ENCODE measurements around the gene LACTB. TPM values are rescaled to one million over a fixed set of nuclear protein-coding genes. Genes with fewer than 3 reads are reported as not detected.

LACTB gene
- total and polyA plus RNA-seq, 12 donors, result 15.4 to 68.2 (median 32.8) TPM

DNA sequence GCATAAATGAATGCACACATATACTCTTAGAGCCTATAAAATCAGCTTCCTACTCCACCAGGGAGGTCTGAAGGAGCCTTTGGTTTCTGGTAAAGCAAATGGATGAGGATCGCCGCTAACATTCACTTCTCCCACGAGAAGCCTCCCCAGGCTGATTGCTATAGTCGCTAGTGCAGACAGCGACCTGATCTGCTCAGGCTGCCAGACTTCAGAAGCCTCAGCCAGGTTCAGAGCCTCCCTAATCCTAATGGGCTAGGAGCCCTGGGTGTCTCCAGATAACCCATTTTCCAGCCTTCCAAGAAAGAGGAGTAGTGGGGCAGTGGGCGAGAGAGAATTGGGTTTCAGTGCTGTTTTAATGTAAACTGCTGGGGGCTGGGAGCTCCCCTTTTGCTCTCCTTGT, 43.7 kb upstream of the LACTB start:
- intact Hi-C loops (cut with DNase I), result no loop called here
- TF ChIP-seq, protein P1, sequence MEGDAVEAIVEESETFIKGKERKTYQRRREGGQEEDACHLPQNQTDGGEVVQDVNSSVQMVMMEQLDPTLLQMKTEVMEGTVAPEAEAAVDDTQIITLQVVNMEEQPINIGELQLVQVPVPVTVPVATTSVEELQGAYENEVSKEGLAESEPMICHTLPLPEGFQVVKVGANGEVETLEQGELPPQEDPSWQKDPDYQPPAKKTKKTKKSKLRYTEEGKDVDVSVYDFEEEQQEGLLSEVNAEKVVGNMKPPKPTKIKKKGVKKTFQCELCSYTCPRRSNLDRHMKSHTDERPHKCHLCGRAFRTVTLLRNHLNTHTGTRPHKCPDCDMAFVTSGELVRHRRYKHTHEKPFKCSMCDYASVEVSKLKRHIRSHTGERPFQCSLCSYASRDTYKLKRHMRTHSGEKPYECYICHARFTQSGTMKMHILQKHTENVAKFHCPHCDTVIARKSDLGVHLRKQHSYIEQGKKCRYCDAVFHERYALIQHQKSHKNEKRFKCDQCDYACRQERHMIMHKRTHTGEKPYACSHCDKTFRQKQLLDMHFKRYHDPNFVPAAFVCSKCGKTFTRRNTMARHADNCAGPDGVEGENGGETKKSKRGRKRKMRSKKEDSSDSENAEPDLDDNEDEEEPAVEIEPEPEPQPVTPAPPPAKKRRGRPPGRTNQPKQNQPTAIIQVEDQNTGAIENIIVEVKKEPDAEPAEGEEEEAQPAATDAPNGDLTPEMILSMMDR (IDR thresholded peaks at IDR 0.05), result no peak
- no peak for TF ChIP-seq POLR2A (IDR thresholded peaks at IDR 0.05)
- Histone ChIP-seq H3K4me1 (replicated peaks in 1 of 2) (peaks cover 14 to 34% of the 10 kb centered on the region in 2 donors), H3K9me3 (replicated peaks in 1 of 3) (no peaks in the 10 kb centered on the region), H3K27ac (no peak overlapping the region), H3K27me3 (no peaks in the 10 kb centered on the region), H3K36me3 (replicated peaks in 1 of 2) (no peaks in the 10 kb centered on the region), H3K4me3 (no peak overlapping the region)
- 86 to 94% (median 89%) methylated on average over 6 of the region's 6 CpGs for WGBS, 4 donors
- no peak for DNase-seq

DNA sequence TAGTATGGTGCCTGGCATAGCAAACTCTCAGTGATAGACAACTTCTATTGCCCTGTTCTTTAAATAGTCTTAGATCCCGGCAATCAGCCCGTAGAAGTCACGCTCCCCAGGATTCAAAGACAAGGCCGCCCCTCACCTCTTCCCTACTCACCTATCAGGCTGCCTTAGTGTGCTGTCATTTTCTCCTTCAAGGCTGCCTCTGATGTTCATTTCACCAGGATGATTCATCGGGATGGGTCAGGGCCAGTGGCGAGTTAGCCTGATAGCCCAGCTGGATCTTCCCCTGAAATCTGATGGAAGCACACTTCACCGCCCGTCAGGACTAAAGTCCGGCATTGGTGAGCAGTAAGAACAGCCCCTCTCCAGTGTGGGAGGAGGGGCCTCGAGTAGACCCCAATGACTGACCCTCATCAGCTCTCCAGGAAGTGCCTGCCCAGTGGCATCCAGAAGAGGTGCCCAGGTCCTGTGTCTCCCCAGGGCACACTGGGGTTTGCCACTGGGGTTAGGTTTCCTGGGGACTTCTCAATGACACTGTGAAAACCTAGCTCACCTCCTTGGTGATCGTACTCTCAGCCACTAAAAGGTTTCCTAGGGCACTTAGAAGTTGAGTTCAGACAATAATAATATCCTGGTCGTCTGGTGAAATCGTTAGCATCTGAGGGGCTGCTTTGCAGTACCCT, 41.6 kb upstream of the LACTB start:
- Histone ChIP-seq H3K4me1 (replicated peaks in 1 of 2) (peaks cover 13 to 18% of the 10 kb centered on the region in 2 donors), H3K27me3 (no peaks in the 10 kb centered on the region), H3K36me3 (replicated peaks in 1 of 2) (no peaks in the 10 kb centered on the region), H3K9me3 (replicated peaks in 1 of 3) (no peaks in the 10 kb centered on the region), H3K27ac (peak overlapping the region in 2 of 5 donors; percentile 15 to 42), H3K4me3 (no peak overlapping the region)
- TF ChIP-seq, protein P1 (IDR thresholded peaks at IDR 0.05), result no peak
- TF ChIP-seq POLR2A (IDR thresholded peaks at IDR 0.05), result no peak
- intact Hi-C loops (cut with DNase I), result loop anchor here in 1 of 2 donors (5.0 kb wide), 1 partner anchor 33 kb away; no protein-coding TSS in a partner anchor
- WGBS, 4 donors, result 52 to 62% (median 55%) methylated on average over 7 to 13 of the region's 13 CpGs
- DNase-seq, result peak; percentile 61 to 83 (median 79)

DNA sequence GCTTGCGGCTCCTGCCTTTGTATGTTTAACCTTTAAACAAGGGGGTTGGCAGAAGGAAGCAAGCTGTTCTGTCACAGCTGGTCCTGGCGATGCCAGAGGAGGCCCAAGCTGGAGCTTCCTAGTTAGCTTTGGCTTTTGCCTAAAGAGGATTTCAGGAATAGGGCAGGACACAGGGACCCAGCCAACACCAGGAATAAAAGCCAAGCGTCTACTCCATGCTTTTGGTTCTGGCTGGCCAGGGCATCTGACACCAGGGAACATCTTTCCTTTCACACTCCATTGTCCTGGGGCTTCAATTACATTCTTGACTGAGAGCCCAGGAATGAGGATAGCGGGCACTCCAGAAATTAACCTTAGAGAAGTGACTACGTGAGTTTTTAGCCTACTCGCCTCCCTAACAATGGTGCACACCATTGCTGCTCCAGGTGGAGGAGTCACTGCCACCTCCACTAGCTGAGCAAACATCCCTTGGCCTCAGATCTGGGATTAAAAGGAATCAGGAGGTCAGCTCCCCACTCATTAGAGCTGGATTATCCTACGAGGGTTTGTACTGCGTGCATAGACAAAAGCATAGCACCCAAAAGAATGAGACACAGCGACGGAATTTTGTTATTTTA, 40.9 kb upstream of the LACTB start:
- no peak for TF ChIP-seq POLR2A (IDR thresholded peaks at IDR 0.05)
- TF ChIP-seq, protein P1 (IDR thresholded peaks at IDR 0.05), result no peak
- Histone ChIP-seq H3K9me3 (replicated peaks in 1 of 3) (no peaks in the 10 kb centered on the region), H3K27ac (peak overlapping the region in 2 of 5 donors; percentile 15 to 42), H3K27me3 (no peaks in the 10 kb centered on the region), H3K4me3 (no peak overlapping the region), H3K36me3 (replicated peaks in 1 of 2) (no peaks in the 10 kb centered on the region), H3K4me1 (replicated peaks in 1 of 2) (peaks cover 7 to 11% of the 10 kb centered on the region in 2 donors)
- intact Hi-C loops (cut with DNase I), result loop anchor here in 1 of 2 donors (5.0 kb wide), 1 partner anchor 33 kb away; no protein-coding TSS in a partner anchor
- whole genome bisulfite sequencing, 4 donors, result 92 to 96% (median 95%) methylated on average over 10 of the region's 10 CpGs
- no peak for DNase-seq

DNA sequence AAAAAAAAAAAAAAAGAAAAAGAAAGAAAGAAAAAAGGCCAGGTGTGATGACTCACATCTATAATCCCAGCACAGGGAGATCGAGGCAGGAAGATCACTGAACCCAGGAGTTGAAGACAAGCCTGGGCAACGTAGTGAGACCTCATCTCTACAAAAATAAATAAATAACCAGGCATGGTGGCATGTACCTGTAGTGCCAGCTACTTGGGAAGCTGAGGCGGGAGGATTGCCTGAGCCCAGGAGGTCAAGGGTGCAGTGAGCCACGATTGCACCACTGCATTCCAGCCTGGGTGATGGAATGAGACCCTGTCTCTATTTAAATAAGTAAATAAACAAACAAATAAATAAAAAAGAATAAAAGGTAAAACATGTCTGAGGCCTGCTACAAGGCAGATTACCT, 39.3 kb upstream of the LACTB start:
- TF ChIP-seq, protein P1 (IDR thresholded peaks at IDR 0.05), result no peak
- no peak for TF ChIP-seq POLR2A (IDR thresholded peaks at IDR 0.05)
- Histone ChIP-seq H3K4me3 (no peak overlapping the region), H3K9me3 (replicated peaks in 1 of 3) (no peaks in the 10 kb centered on the region), H3K4me1 (replicated peaks in 1 of 2) (peaks cover 0 to 7% of the 10 kb centered on the region in 2 donors), H3K36me3 (replicated peaks in 1 of 2) (no peaks in the 10 kb centered on the region), H3K27me3 (no peaks in the 10 kb centered on the region), H3K27ac (no peak overlapping the region)
- no peak for DNase-seq
- WGBS, 4 donors, result 80 to 88% (median 83%) methylated on average over 4 of the region's 4 CpGs
- intact Hi-C loops (cut with DNase I), result loop anchor here in 1 of 2 donors (5.0 kb wide), 1 partner anchor 35 kb away; no protein-coding TSS in a partner anchor
